ENCODE measurements around the gene DOCK4.

DOCK4 gene

DNA sequence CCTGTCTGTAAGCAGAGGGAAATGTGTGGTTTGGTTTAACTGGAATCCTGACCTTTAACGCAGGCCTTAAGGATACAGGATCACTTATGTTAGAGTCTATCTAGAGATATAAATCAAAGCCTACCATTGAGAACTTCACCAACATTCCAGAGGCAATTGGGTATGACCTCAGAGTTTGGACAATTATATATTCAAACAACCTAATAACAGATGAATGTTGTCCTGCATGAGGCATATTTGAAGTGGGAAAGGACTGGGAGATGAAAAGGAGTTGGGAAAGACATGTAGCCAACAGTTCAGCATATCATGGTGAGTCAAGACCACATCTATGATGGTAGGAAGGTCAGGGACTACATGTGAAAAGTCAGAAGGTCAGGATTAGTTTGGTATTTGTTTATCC lies 274.2 kb downstream of the DOCK4 start:
- H3K4me3 ChIP-seq (replicated peaks; ENCODE audit: insufficient read depth, low read length) = no peak overlapping the region
- no peak overlapping the region for H3K27ac ChIP-seq (replicated peaks)
- TF ChIP-seq, protein P1, sequence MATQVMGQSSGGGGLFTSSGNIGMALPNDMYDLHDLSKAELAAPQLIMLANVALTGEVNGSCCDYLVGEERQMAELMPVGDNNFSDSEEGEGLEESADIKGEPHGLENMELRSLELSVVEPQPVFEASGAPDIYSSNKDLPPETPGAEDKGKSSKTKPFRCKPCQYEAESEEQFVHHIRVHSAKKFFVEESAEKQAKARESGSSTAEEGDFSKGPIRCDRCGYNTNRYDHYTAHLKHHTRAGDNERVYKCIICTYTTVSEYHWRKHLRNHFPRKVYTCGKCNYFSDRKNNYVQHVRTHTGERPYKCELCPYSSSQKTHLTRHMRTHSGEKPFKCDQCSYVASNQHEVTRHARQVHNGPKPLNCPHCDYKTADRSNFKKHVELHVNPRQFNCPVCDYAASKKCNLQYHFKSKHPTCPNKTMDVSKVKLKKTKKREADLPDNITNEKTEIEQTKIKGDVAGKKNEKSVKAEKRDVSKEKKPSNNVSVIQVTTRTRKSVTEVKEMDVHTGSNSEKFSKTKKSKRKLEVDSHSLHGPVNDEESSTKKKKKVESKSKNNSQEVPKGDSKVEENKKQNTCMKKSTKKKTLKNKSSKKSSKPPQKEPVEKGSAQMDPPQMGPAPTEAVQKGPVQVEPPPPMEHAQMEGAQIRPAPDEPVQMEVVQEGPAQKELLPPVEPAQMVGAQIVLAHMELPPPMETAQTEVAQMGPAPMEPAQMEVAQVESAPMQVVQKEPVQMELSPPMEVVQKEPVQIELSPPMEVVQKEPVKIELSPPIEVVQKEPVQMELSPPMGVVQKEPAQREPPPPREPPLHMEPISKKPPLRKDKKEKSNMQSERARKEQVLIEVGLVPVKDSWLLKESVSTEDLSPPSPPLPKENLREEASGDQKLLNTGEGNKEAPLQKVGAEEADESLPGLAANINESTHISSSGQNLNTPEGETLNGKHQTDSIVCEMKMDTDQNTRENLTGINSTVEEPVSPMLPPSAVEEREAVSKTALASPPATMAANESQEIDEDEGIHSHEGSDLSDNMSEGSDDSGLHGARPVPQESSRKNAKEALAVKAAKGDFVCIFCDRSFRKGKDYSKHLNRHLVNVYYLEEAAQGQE (IDR thresholded peaks at IDR 0.05; ENCODE audit: insufficient replicate concordance, low read depth) = no peak
- TF ChIP-seq SPI1 (IDR thresholded peaks at IDR 0.05; ENCODE audit: borderline replicate concordance, low read depth) (no peak), POLR2AphosphoS5 (IDR thresholded peaks at IDR 0.05; ENCODE audit: low read depth) (no peak), GABPA (IDR thresholded peaks at IDR 0.05; ENCODE audit: low read depth) (no peak)
- TF ChIP-seq, protein P2, sequence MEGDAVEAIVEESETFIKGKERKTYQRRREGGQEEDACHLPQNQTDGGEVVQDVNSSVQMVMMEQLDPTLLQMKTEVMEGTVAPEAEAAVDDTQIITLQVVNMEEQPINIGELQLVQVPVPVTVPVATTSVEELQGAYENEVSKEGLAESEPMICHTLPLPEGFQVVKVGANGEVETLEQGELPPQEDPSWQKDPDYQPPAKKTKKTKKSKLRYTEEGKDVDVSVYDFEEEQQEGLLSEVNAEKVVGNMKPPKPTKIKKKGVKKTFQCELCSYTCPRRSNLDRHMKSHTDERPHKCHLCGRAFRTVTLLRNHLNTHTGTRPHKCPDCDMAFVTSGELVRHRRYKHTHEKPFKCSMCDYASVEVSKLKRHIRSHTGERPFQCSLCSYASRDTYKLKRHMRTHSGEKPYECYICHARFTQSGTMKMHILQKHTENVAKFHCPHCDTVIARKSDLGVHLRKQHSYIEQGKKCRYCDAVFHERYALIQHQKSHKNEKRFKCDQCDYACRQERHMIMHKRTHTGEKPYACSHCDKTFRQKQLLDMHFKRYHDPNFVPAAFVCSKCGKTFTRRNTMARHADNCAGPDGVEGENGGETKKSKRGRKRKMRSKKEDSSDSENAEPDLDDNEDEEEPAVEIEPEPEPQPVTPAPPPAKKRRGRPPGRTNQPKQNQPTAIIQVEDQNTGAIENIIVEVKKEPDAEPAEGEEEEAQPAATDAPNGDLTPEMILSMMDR (IDR thresholded peaks at IDR 0.05; ENCODE audit: insufficient read depth, low read length) = no peak
- DNase-seq (ENCODE audit: low read depth in 1 of 2, low spot score in 1 of 2) = no peak
- no peaks in the 10 kb centered on the region for H3K27me3 ChIP-seq (ENCODE audit: insufficient read depth, poor library complexity, severe bottlenecking)

DNA sequence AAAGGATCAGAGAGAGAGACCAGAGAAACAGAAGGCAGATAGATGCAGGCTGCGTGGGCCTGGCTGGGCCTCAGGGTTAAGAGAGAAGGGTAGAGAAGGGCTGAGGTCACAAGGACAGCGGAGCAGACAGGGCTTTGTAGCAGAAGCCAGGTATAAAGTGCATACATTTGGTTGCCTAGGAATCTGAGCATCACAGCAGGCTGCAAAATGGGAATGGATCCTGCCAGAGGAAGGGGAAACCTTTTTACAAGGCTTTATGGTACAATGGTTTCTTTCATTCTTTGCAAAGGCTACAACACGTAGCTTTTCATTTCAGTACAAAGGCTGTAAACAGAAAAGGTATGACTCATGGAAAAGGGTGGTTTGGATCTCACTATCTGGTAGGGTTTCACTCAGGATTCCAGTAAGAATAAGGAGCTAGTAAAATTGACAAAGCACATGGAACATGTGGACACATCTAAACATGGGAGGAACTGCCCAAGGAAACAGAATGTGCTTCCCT lies 275.1 kb downstream of the DOCK4 start:
- Histone ChIP-seq H3K4me3 (replicated peaks; ENCODE audit: insufficient read depth, low read length) (no peak overlapping the region), H3K27ac (replicated peaks) (no peak overlapping the region), H3K27me3 (ENCODE audit: insufficient read depth, poor library complexity, severe bottlenecking) (no peaks in the 10 kb centered on the region)
- TF ChIP-seq SPI1 (IDR thresholded peaks at IDR 0.05; ENCODE audit: borderline replicate concordance, low read depth) (no peak), GABPA (IDR thresholded peaks at IDR 0.05; ENCODE audit: low read depth) (no peak), POLR2AphosphoS5 (IDR thresholded peaks at IDR 0.05; ENCODE audit: low read depth) (no peak)
- TF ChIP-seq, protein P2 (IDR thresholded peaks at IDR 0.05; ENCODE audit: insufficient read depth, low read length) = no peak
- TF ChIP-seq, protein P1 (IDR thresholded peaks at IDR 0.05; ENCODE audit: insufficient replicate concordance, low read depth) = no peak
- no peak for DNase-seq (ENCODE audit: low read depth in 1 of 2, low spot score in 1 of 2)

DNA sequence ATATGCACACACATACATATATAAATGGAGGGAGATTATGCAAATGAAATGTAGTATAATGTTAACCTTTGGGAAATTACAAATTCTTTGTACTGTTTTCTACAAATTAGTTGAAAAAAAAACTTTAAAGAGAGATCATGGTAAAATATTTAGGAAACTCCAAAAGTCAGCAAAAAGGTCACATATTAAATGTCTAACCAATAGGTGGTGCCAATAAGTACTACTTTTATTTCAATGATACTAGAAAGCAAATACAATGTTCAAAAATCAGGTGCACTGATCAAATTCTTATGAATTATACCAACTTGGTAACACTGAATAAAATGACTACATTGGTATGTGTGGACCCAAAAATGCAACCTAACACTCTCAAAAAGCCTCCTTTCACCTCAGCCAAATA lies 276.9 kb downstream of the DOCK4 start:
- Histone ChIP-seq H3K27ac (replicated peaks) (no peak overlapping the region), H3K27me3 (ENCODE audit: insufficient read depth, poor library complexity, severe bottlenecking) (no peaks in the 10 kb centered on the region), H3K4me3 (replicated peaks; ENCODE audit: insufficient read depth, low read length) (no peak overlapping the region)
- no peak for DNase-seq (ENCODE audit: low read depth in 1 of 2, low spot score in 1 of 2)
- TF ChIP-seq, protein P1 (IDR thresholded peaks at IDR 0.05; ENCODE audit: insufficient replicate concordance, low read depth) = no peak
- TF ChIP-seq, protein P2 (IDR thresholded peaks at IDR 0.05; ENCODE audit: insufficient read depth, low read length) = no peak
